GM18519 (cell line): Measurements from ENCODE around the gene ZSCAN23.
A peak's percentile ranks its signal among the peaks of the same experiment; 100 is the strongest.
"Not testable (repeated sequence)": the region's sequence is repeated elsewhere in the genome, so short reads cannot be mapped to it uniquely, and the experiment has no call there.

Experiments used
- ATAC-seq: cut with Tn5 transposase; IDR thresholded peaks from one replicate; pipeline ENCODE4 v1.9.1; 2021; ENCODE audit warnings: mild to moderate bottlenecking, moderate library complexity; ENCODE audit not compliant: unreplicated experiment, low FRiP score

ZSCAN23 gene

GRCh38 chr6:28444759-28445158 lies 1.5 kb upstream of the ZSCAN23 start:
- not testable (repeated sequence) for ATAC-seq

GRCh38 chr6:28442586-28442985 lies 705 bp downstream of the ZSCAN23 start:
- no peak for ATAC-seq

- ATAC-seq, result no peak
Observed at GRCh38 chr6:28436404-28436803, 6.9 kb downstream of the ZSCAN23 start.

- no peak for ATAC-seq
Observed at GRCh38 chr6:28433119-28433518, 10.2 kb downstream of the ZSCAN23 start.

GRCh38 chr6:28429781-28430180 lies 13.5 kb downstream of the ZSCAN23 start:
- no peak for ATAC-seq

- no peak for ATAC-seq
Observed at GRCh38 chr6:28425944-28426541, 17.2 kb downstream of the ZSCAN23 start.

GRCh38 chr6:28424163-28424562 lies 19.1 kb downstream of the ZSCAN23 start:
- no peak for ATAC-seq

- no peak for ATAC-seq
Observed at GRCh38 chr6:28423546-28423945, 19.7 kb downstream of the ZSCAN23 start.

GRCh38 chr6:28413681-28414080 lies 29.6 kb downstream of the ZSCAN23 start:
- ATAC-seq, result no peak

GRCh38 chr6:28410767-28411166 lies 32.5 kb downstream of the ZSCAN23 start:
- ATAC-seq, result no peak

- ATAC-seq, result no peak
Observed at GRCh38 chr6:28408076-28408802, 35.1 kb downstream of the ZSCAN23 start.

GRCh38 chr6:28407401-28407800 lies 35.9 kb downstream of the ZSCAN23 start:
- no peak for ATAC-seq

GRCh38 chr6:28403923-28404322 lies 39.4 kb downstream of the ZSCAN23 start:
- ATAC-seq, result not testable (repeated sequence)

GRCh38 chr6:28402197-28402596 lies 41.1 kb downstream of the ZSCAN23 start:
- ATAC-seq, result no peak

- no peak for ATAC-seq
Observed at GRCh38 chr6:28401172-28401571, 42.1 kb downstream of the ZSCAN23 start.

- no peak for ATAC-seq
Observed at GRCh38 chr6:28400122-28400451, 43.2 kb downstream of the ZSCAN23 start.

- peak; percentile 73 for ATAC-seq
Observed at GRCh38 chr6:28399350-28400121, 43.8 kb downstream of the ZSCAN23 start, which contains the start of gene ZSCAN12. TSS of gene ZSCAN12 (minus strand) at chr6:28399747. CDS start at chr6:28398405, 1,342 bp downstream.

GRCh38 chr6:28395918-28396317 lies 47.4 kb downstream of the ZSCAN23 start:
- no peak for ATAC-seq

GRCh38 chr6:28393912-28394662 lies 49.2 kb downstream of the ZSCAN23 start:
- ATAC-seq, result no peak

- ATAC-seq, result no peak
Observed at GRCh38 chr6:28390688-28391087, 52.6 kb downstream of the ZSCAN23 start.

- ATAC-seq, result no peak
Observed at GRCh38 chr6:28384143-28384533, 59.2 kb downstream of the ZSCAN23 start.
